AG09319 (cell line): ENCODE measurements around the gene SUCLG1.

Source experiments
- DNase-seq: peaks from one replicate; pipeline ENCODE4 v3.0.0-alpha.2; 2010; ENCODE audit warnings: low read depth; ENCODE audit errors: extremely low read depth
- TF ChIP-seq, protein P1 (sequence below): IDR thresholded peaks from 2 replicates; pipeline ENCODE4 v1.5.1; 2011; ENCODE audit warnings: low read depth, mild to moderate bottlenecking, inconsistent platforms, low read length, moderate library complexity

Gene SUCLG1

DNA sequence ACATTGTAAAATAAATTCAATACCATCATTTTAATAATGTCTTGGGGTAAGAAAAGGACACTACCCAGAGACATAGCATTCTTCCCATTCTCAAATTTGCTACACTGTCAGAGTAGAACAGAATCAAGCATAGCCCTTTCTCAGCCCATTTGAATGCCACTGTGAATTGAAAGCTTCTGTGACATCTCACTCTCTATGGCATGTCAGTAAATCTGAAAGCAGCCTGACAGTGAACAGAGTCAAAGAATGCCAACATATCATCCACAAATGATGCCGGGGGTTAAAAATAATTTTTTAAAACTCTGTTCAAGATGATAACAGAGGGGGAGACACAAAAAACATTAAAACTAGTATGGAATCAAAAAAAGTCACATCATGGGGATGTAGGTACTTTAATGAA is 17.6 kb downstream of the SUCLG1 start:
- no peak for DNase-seq
- TF ChIP-seq, protein P1, sequence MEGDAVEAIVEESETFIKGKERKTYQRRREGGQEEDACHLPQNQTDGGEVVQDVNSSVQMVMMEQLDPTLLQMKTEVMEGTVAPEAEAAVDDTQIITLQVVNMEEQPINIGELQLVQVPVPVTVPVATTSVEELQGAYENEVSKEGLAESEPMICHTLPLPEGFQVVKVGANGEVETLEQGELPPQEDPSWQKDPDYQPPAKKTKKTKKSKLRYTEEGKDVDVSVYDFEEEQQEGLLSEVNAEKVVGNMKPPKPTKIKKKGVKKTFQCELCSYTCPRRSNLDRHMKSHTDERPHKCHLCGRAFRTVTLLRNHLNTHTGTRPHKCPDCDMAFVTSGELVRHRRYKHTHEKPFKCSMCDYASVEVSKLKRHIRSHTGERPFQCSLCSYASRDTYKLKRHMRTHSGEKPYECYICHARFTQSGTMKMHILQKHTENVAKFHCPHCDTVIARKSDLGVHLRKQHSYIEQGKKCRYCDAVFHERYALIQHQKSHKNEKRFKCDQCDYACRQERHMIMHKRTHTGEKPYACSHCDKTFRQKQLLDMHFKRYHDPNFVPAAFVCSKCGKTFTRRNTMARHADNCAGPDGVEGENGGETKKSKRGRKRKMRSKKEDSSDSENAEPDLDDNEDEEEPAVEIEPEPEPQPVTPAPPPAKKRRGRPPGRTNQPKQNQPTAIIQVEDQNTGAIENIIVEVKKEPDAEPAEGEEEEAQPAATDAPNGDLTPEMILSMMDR: no peak

GRCh38 chr2:84441036-84441435 is 18.0 kb downstream of the SUCLG1 start:
- TF ChIP-seq, protein P1: no peak
- DNase-seq: no peak

DNA sequence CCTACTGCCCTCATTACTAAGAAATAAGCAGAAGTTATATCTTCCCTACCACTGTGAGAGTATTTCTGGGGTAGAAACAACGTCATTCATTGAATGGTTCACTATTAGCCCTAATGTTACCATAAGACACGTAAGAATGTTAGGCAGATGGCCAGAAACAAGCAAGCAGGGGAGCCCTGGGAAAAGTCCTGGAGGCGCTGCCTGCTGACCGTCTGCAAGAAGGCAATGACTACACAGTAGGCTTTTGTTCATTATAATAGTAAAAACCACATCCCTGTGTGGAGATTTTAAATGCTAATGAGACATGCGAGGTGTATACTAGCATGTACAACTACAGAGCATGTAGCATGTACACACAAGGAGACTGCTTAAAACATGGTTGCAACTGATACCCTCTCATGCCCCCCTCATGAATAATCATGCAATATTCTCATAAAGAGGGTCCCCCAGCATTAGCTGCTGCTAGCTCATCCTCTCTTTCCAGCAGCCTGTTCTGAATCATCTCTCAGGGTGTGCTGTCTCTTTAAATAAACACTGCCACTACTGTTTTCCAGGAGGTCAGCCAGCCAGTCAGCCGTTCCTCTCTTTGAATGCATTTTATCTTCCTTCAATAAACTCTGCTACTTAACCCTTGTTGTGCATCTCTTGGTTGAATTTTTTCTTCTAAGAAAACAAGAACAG is 23.6 kb downstream of the SUCLG1 start:
- DNase-seq: no peak
- TF ChIP-seq, protein P1: no peak

DNA sequence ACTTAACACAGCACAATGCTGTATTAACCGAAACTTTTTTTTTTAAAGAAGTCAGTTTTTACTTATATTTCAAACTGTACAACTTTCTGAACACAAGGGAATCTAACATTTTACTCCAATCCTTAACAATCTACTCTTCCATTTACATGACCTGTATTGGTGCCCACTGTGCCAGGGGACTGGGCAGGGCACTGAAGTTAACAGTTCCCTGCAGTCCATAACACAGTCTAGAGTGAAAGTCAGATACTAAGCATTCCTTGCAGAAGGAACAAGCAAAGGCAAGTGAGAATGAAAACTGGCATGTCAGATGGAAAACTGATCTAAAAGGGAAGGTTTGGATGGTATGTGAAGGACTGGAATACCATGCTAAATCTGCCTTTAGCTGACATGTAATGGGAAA is 29.8 kb downstream of the SUCLG1 start:
- TF ChIP-seq, protein P1: no peak
- DNase-seq: no peak

- no peak for DNase-seq
- TF ChIP-seq, protein P1: no peak
Observed at GRCh38 chr2:84427235-84428138, 31.6 kb downstream of the SUCLG1 start.

DNA sequence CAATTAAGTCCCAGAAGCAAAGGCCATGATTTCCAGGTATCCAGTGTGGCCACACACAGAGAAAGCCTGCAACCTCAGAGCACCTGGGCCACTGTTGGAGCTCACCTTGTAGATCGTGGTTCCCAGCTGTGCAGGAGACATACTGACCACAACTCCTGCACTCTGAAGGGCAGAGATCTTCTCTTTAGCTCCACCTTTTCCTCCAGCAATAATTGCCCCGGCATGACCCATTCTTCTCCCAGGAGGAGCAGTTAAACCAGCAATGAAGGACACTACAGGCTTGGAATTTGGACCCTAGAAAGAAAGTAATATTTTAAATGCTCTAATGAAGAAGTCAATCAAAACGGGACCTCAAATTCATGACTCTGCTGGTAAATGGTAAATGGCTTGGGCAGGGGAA is 33.8 kb downstream of the SUCLG1 start:
- TF ChIP-seq, protein P1: no peak
- DNase-seq: no peak

DNA sequence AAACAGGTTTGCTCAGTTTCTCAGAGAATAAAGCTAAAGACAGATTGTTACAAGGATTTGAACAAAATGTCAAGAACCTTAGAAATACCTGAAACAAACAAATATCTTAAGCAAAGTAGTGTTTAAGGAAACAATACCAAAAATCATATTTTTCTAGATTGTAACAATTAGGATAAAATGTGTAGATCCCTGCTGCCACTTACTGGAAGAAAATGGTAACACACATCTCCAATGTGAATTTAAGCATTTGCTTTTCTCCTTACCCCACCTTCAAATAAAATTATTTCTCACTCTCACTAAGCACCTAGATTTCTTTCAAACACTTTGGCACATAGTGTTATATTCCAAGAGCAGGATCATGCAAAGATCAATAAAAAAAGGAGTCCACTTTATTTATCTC is 34.9 kb downstream of the SUCLG1 start:
- DNase-seq: no peak
- TF ChIP-seq, protein P1: peak; percentile 49
